OCI-LY7 (cell line): Measurements from ENCODE around the gene PRKG1.

Experiments used
- CTCF ChIP-seq: fragments of 200-600 bp; sonication (generic); conservative IDR thresholded peaks from 2 replicates; pipeline ENCODE4 v1.5.1; 2014; ENCODE audit warnings: mild to moderate bottlenecking, antibody characterized with exemption, low read length, moderate library complexity, mixed read lengths
- EZH2phosphoT487 ChIP-seq: fragments of 200-600 bp; sonication (generic); IDR thresholded peaks from 2 replicates; pipeline ENCODE4 v1.6.1; 2018; ENCODE audit warnings: low read depth, borderline replicate concordance, mild to moderate bottlenecking, mixed run types, antibody characterized with exemption, low read length, moderate library complexity, mixed read lengths

DNA sequence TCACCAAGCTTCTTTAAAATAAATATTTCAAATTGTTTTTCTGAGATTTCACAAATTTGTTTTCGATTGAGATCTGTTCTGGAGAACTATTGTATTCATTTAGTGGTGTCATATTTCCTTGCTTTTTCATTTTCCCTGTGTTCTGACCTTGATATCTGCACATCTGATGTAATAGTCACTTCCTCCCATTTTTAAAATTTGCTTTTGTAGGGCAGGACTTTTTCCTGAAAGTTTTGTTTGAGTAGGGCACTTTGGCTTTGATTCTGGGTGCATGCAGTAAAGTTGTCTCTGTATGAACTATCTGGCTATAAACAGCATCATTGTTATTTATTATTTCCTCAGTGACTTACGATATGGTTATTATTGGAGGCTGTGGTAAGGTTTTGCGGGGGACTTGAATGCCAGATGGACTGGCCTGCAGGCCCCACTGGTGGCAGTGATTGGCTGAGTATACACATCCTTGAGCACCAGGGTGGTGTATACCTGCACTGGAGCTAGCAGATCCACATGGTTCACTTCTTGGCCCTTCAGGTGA, 541.5 kb downstream of the PRKG1 start:
- TF ChIP-seq EZH2phosphoT487 (no peak), CTCF (no peak)
